Measurements from ENCODE around the gene OGFOD1. TPM values are rescaled to one million over a fixed set of nuclear protein-coding genes. Genes with fewer than 3 reads are reported as not detected.

OGFOD1 gene
- total RNA-seq, 2 donors from 2014 or later: 18.0 to 23.7 TPM

DNA sequence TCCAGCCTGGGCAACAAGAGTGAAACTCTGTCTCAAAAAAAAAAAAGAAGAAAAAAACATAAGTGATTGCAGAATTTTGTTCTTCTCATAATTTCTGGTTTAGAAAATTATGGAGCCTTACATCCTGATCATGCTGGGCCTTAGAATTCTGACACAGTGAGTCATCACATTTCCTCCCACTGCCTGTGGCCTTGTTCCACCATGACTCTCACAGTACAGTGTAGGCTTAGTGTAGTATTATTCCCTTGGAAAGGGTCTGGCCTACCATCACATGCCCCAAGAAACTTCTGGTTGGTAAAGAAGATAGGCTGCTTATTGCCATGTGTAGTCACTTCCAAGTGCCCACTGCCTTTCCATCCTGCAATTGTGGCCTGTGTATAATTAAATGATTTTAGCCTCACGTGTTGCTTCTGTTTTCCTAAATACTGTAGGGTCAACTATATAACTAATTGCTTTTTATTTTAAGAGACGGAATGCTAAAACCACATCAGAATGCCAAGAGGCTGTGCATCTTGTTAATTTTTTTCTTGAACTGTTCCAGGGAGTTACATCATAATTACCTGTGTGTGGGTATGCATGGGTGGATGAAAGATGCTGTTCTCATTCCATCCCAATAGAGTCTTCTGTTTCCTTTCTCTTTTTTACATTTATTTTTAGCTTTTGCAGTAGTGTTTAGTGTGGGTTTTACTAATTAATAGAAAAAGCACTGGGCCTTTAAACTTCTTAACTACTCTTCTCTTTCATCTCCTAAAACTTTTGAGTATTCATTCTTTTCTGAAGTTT, 25.9 kb downstream of the OGFOD1 start:
- no peaks in the 10 kb centered on the region for H3K9me3 ChIP-seq
- H3K27me3 ChIP-seq: no peaks in the 10 kb centered on the region
- H3K4me1 ChIP-seq: no peaks in the 10 kb centered on the region
- TF ChIP-seq, protein P1, sequence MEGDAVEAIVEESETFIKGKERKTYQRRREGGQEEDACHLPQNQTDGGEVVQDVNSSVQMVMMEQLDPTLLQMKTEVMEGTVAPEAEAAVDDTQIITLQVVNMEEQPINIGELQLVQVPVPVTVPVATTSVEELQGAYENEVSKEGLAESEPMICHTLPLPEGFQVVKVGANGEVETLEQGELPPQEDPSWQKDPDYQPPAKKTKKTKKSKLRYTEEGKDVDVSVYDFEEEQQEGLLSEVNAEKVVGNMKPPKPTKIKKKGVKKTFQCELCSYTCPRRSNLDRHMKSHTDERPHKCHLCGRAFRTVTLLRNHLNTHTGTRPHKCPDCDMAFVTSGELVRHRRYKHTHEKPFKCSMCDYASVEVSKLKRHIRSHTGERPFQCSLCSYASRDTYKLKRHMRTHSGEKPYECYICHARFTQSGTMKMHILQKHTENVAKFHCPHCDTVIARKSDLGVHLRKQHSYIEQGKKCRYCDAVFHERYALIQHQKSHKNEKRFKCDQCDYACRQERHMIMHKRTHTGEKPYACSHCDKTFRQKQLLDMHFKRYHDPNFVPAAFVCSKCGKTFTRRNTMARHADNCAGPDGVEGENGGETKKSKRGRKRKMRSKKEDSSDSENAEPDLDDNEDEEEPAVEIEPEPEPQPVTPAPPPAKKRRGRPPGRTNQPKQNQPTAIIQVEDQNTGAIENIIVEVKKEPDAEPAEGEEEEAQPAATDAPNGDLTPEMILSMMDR (IDR thresholded peaks at IDR 0.05): no peak
- no peak overlapping the region for H3K4me3 ChIP-seq
- H3K36me3 ChIP-seq: peaks cover 56% of the 10 kb centered on the region
- no peak overlapping the region for H3K27ac ChIP-seq
- DNase-seq (ENCODE audit: low spot score): no peak

DNA sequence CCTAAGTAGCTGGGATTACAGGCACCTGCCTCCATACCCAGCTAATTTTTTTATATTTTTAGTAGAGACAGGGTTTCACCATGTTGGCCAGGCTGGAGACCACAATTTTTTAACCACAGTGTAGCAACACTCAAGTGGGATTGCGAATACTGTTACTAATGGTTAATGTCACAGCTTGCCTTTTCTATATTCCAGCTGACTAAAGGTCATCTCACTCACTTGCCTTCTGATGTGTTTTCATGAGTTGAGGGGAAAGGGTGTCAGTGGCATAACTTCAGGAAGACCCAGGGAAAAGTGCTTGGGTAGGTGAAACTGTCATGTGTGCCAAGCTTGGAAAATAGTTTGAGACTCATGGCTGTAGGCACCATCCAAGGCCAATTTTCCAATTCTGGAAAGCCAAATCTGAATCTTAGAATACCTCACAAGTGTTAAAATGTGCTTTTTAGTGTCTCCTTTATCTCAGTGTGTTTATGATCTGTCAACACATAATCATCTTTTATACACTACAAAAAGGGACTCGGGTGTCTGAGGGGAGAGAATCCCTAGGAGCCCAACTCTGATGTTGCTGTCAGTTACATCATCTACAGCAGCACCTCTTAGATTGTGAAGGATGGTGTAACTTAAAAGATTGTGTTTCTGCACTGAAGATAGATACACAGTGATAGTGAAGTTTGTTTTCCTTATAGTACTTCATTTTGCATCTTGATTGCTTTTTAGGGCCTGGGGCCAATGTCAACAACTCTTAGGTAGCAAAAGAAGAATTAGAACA, 27.1 kb downstream of the OGFOD1 start:
- Histone ChIP-seq H3K9me3 (no peaks in the 10 kb centered on the region), H3K4me3 (no peak overlapping the region), H3K27ac (no peak overlapping the region), H3K36me3 (peaks cover 44% of the 10 kb centered on the region), H3K4me1 (no peaks in the 10 kb centered on the region), H3K27me3 (no peaks in the 10 kb centered on the region)
- DNase-seq (ENCODE audit: low spot score): no peak
- TF ChIP-seq, protein P1 (IDR thresholded peaks at IDR 0.05): no peak

DNA sequence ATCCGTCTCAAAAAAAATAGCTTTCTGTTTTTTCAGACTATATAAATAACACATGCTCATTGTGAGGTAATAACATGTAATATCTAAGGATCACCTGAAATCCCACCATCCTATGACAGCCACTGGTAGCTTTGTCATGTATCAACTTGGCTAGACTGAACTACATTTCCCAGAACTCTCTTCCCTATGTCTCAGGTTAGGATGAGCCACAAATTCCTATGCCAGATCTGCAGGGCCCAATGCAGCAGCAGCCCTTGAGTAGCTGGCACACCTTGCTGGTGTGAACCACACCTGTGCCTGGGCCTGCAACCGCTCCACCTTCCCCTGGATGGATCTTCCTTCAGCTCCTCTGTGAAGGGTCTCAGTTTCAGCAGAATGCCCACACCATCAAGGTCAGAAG, 28.1 kb downstream of the OGFOD1 start:
- H3K27ac ChIP-seq: no peak overlapping the region
- no peaks in the 10 kb centered on the region for H3K9me3 ChIP-seq
- peaks cover 43% of the 10 kb centered on the region for H3K36me3 ChIP-seq
- H3K4me1 ChIP-seq: no peaks in the 10 kb centered on the region
- H3K4me3 ChIP-seq: no peak overlapping the region
- no peaks in the 10 kb centered on the region for H3K27me3 ChIP-seq
- DNase-seq (ENCODE audit: low spot score): no peak
- TF ChIP-seq, protein P1 (IDR thresholded peaks at IDR 0.05): no peak

DNA sequence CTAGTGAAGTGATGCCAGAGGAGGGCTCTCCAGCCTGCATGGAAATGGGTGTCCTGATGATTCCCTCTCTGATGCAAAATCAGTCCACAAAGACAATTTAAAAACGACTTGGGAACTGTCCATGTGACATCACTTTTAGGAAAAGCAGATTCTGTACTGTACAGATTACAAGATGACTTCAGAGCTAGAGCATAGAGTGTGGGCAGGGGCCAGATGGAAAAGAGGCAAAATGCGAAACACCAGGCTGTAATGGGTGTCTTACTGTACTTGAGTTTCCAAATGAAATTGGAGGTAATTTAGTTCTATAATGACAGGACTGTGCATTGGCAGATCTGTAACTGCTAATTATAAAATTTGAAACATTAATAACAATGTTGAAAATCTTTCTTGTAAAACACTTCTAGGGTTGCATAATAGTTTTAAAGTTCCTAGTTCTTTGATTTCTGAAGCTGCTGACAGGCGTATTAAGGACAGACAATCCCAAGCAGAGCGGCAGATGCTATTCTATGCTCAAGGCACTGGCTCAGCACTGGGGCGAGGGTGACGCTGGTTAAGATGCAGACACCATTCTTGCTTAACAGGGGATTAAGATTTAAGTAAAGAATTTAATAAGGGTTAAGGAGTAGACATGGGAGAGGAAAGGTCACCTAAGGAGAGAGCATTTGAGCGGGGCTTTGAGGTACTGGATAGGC, 29.6 kb downstream of the OGFOD1 start:
- no peaks in the 10 kb centered on the region for H3K4me1 ChIP-seq
- DNase-seq (ENCODE audit: low spot score): no peak
- H3K36me3 ChIP-seq: peaks cover 45% of the 10 kb centered on the region
- H3K4me3 ChIP-seq: no peak overlapping the region
- TF ChIP-seq, protein P1 (IDR thresholded peaks at IDR 0.05): no peak
- H3K27ac ChIP-seq: peak overlapping the region; percentile 33 to 37
- no peaks in the 10 kb centered on the region for H3K9me3 ChIP-seq
- no peaks in the 10 kb centered on the region for H3K27me3 ChIP-seq

DNA sequence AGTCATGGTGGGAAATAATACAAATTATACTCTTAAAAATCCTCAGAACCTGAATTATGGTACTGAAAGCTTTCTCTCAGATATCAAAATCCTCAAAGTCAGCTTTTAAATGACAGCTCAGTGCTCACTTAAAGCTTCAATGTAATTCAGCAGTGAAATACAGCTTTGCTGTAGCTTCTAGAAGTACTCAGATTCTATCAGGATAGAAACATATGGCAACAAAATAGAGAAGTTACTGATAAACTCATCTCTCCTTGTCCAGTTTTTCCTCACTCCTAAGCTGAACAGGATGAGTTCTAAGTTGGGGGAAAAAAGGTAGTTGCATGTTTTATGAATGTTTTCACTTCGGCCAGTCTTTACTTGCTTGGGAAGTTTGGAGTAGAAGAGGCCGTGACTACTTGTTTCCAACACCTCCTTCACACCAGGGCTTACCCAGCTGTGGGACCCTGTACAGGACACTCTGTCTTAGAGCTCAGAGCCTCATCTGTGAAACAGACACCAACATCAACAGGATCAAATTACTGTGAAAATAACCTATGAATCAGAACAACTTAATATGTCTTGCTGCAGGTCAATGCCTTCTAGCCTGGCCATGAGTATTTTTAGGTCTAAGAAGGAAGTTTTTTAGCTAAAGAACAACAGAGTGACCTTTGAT, 30.2 kb downstream of the OGFOD1 start:
- Histone ChIP-seq H3K27me3 (no peaks in the 10 kb centered on the region), H3K36me3 (peaks cover 44% of the 10 kb centered on the region), H3K27ac (peak overlapping the region; percentile 33 to 37), H3K4me1 (no peaks in the 10 kb centered on the region), H3K4me3 (no peak overlapping the region), H3K9me3 (no peaks in the 10 kb centered on the region)
- no peak for DNase-seq (ENCODE audit: low spot score)
- TF ChIP-seq, protein P1 (IDR thresholded peaks at IDR 0.05): no peak
